Body of pancreas (tissue), 4 donors: ENCODE data around the gene RANBP17. TPM values are rescaled to one million over a fixed set of nuclear protein-coding genes. Genes with fewer than 3 reads are reported as not detected.

Experiments used
- ATAC-seq: fragments of 150-250 bp; one replicate; pipeline ENCODE4 v1.9.1; 2016
- DNase-seq, 4 donors: peaks; one replicate each; pipeline ENCODE4 v3.0.0-alpha.2; 2019
- H3K27ac ChIP-seq, 4 donors: fragments of 200-600 bp; sonication (generic); 1 replicate in 3 of 4; 2 replicates in 1 of 4; pipeline versions ENCODE4 v1.5.1 to v1.6.1; 2016 to 2019; ENCODE audit warnings: mild to moderate bottlenecking in 1 of 4, mixed read lengths in 1 of 4, moderate library complexity in 1 of 4
- H3K27me3 ChIP-seq, 2 donors: fragments of 200-600 bp; sonication (generic); one replicate each; pipeline ENCODE4 v1.6.0; 2016; ENCODE audit warnings: mild to moderate bottlenecking in 1 of 2
- H3K36me3 ChIP-seq, 2 donors: fragments of 200-600 bp; sonication (generic); replicated peaks in 1 of 2; 2 replicates each; pipeline ENCODE4 v1.5.1; 2016; ENCODE audit warnings: low read depth in 2 of 2; ENCODE audit not compliant: insufficient read depth in 1 of 2
- H3K4me1 ChIP-seq: fragments of 200-600 bp; sonication (generic); one replicate; pipeline ENCODE4 v1.6.0; 2016
- H3K4me3 ChIP-seq, 2 donors: fragments of 200-600 bp; sonication (generic); 1 replicate in 1 of 2; 2 replicates in 1 of 2; pipeline ENCODE4 v1.5.1; 2016 to 2019
- H3K9me3 ChIP-seq, 3 donors: fragments of 200-600 bp; sonication (generic); 1 replicate in 2 of 3; 2 replicates in 1 of 3; pipeline ENCODE4 v1.5.1; 2016
- POLR2A ChIP-seq, 3 donors: fragments of 450-650 bp; IDR thresholded peaks; one replicate each; pipeline ENCODE4 v1.6.1; 2016; ENCODE audit warnings: antibody characterized with exemption in 3 of 3, mild to moderate bottlenecking in 2 of 3
- WGBS, 2 donors: methylation state at CpG; one replicate each; pipeline ENCODE4 v1.1.5; 2017; 5-methylcytosine and 5-hydroxymethylcytosine counted together
- intact Hi-C: fragments of 100-400 bp; cut with DNase I; formaldehyde crosslinking; loops from one replicate; pipeline ENCODE4 v1.15.1; 2023
- total RNA-seq, 2 donors: library from RNA; depleted of rRNA; stranded (reverse); fragments of >200 nt; gene quantifications; one replicate each; pipeline ENCODE4 v1.1.0, GENCODE V29; 2016
- TF ChIP-seq, protein P1 (sequence below), 7 experiments: fragments of 450-650 bp in 4 of 7; fragments of 200-600 bp in 3 of 7; sonication (generic) in 3 of 7; IDR thresholded peaks; one replicate each; pipeline ENCODE4 v1.5.1; 2016 to 2019; ENCODE audit warnings: antibody characterized with exemption in 7 of 7

The RANBP17 gene
- total RNA-seq, 2 donors from 2014 or later = 6.6 to 9.1 TPM

DNA sequence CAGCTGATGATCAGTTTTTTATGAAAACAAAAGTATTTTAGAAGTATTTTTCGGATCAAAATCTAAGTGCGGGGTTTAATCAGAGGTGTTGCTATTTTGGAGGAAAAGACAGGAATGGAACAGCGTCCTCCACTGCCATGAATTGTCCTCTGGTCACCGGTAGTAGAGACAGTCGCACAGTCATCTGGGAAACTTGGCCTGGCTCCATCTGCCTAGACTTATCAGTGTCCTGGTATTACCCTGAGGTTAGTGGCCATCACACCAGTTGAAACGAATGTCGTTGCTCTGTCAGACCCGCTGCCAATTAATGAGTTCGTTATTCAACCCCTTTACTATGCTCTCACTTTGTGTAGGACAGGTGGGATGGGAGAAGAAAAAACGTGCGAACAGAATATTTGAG, 455.4 kb downstream of the RANBP17 start:
- H3K9me3 ChIP-seq = no peaks in the 10 kb centered on the region
- ATAC-seq (peak; percentile 48), DNase-seq (peak; percentile 31 to 61 (median 36))
- peaks cover 36% of the 10 kb centered on the region for H3K4me1 ChIP-seq
- no peaks in the 10 kb centered on the region for H3K36me3 ChIP-seq
- WGBS, 2 donors = 8 to 12% methylated on average over 11 of the region's 11 CpGs
- H3K4me3 ChIP-seq = no peak overlapping the region
- TF ChIP-seq, protein P1, sequence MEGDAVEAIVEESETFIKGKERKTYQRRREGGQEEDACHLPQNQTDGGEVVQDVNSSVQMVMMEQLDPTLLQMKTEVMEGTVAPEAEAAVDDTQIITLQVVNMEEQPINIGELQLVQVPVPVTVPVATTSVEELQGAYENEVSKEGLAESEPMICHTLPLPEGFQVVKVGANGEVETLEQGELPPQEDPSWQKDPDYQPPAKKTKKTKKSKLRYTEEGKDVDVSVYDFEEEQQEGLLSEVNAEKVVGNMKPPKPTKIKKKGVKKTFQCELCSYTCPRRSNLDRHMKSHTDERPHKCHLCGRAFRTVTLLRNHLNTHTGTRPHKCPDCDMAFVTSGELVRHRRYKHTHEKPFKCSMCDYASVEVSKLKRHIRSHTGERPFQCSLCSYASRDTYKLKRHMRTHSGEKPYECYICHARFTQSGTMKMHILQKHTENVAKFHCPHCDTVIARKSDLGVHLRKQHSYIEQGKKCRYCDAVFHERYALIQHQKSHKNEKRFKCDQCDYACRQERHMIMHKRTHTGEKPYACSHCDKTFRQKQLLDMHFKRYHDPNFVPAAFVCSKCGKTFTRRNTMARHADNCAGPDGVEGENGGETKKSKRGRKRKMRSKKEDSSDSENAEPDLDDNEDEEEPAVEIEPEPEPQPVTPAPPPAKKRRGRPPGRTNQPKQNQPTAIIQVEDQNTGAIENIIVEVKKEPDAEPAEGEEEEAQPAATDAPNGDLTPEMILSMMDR (IDR thresholded peaks at IDR 0.05) = no peak
- TF ChIP-seq POLR2A (IDR thresholded peaks at IDR 0.05) = no peak
- H3K27me3 ChIP-seq = peaks cover 0 to 64% of the 10 kb centered on the region in 2 donors
- intact Hi-C loops = no loop called here
- H3K27ac ChIP-seq = no peak overlapping the region

DNA sequence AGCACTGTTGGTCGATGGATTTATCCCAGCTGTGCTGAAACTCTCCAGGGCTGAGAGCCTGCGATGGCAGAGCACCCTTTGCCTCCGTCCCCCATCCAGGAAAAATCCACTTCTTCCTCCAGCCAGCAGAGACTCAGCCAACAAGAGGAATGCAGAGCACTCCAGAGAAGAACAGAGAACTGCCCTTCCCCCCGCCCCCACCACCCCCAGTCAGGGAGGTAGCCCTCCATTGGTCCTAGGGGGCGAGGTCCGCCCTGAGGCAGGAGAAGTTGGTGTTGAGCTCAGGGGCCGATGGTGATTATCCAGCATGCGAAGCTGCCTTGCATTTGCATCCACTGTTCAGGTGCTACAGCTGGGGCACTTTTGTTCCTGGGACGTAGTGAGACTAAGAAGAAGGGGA, 456.2 kb downstream of the RANBP17 start:
- DNase-seq (no peak), ATAC-seq (no peak)
- H3K36me3 ChIP-seq = no peaks in the 10 kb centered on the region
- TF ChIP-seq, protein P1 (IDR thresholded peaks at IDR 0.05) = no peak
- no peak for TF ChIP-seq POLR2A (IDR thresholded peaks at IDR 0.05)
- WGBS, 2 donors = 9 to 12% methylated on average over 8 to 9 of the region's 9 CpGs
- intact Hi-C loops = no loop called here
- no peak overlapping the region for H3K27ac ChIP-seq
- no peak overlapping the region for H3K4me3 ChIP-seq
- peaks cover 28% of the 10 kb centered on the region for H3K4me1 ChIP-seq
- no peaks in the 10 kb centered on the region for H3K9me3 ChIP-seq
- peaks cover 0 to 56% of the 10 kb centered on the region in 2 donors for H3K27me3 ChIP-seq

DNA sequence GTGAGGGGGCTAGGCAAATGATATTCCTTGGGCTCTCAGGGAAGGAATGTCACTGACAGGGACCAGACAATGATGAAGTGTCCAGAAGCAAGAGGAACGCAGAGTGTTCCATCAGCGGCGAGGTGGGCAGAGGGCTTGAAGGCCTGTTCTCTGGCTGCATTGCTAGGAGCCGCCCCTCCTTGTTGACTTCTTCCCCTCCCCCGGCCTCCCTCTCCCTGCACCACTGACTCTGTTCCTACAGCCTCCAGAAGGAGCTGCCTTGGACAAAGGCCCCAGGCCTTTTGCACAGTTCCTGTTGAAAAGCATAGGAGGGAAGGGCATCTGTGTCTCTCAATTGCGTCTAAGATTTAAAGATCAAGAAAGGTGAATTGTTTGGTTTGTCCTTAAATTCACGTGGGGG, 459.6 kb downstream of the RANBP17 start:
- Histone ChIP-seq H3K36me3 (no peaks in the 10 kb centered on the region), H3K4me1 (peaks cover 9% of the 10 kb centered on the region), H3K27me3 (peaks cover 0 to 30% of the 10 kb centered on the region in 2 donors), H3K9me3 (no peaks in the 10 kb centered on the region), H3K4me3 (no peak overlapping the region), H3K27ac (no peak overlapping the region)
- intact Hi-C loops = no loop called here
- DNase-seq (no peak), ATAC-seq (no peak)
- no peak for TF ChIP-seq POLR2A (IDR thresholded peaks at IDR 0.05)
- TF ChIP-seq, protein P1 (IDR thresholded peaks at IDR 0.05) = no peak
- WGBS, 2 donors = 66 to 74% methylated on average over 7 of the region's 7 CpGs

DNA sequence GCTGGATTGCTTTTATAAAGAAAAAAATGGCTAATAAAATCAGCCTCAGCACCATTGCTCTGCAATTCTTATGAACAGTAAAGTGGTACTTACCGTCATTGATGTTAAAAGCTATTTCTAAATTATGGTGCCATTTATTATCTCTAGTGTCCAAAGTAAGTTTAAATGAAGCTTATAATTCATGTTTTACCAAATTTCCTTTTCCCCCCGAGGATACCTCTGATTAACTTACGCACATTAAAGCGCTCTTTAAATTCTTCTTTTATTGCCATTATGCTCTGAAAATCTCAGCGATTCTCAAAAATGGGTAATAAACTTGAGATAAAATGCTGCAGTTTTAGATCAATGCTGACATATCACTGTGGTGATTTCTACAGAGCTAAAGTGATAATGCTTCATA, 460.7 kb downstream of the RANBP17 start:
- 88 to 89% methylated on average over 5 of the region's 5 CpGs for WGBS, 2 donors
- peaks cover 0 to 19% of the 10 kb centered on the region in 2 donors for H3K27me3 ChIP-seq
- intact Hi-C loops = no loop called here

GRCh38 chr5:171323007-171323406, 461.2 kb downstream of the RANBP17 start:
- DNase-seq (no peak), ATAC-seq (no peak)
- H3K4me3 ChIP-seq = no peak overlapping the region
- peaks cover 0 to 15% of the 10 kb centered on the region in 2 donors for H3K27me3 ChIP-seq
- H3K9me3 ChIP-seq = no peaks in the 10 kb centered on the region
- no peak overlapping the region for H3K27ac ChIP-seq
- intact Hi-C loops = no loop called here
- no peaks in the 10 kb centered on the region for H3K4me1 ChIP-seq
- TF ChIP-seq, protein P1 (IDR thresholded peaks at IDR 0.05) = no peak
- no peak for TF ChIP-seq POLR2A (IDR thresholded peaks at IDR 0.05)
- no peaks in the 10 kb centered on the region for H3K36me3 ChIP-seq
- 49 to 67% methylated on average over 3 of the region's 3 CpGs for WGBS, 2 donors

More for the DNA sequence above, 460.7 kb downstream of the RANBP17 start:
- DNase-seq = no peak
- Histone ChIP-seq H3K27ac (no peak overlapping the region), H3K36me3 (no peaks in the 10 kb centered on the region), H3K9me3 (no peaks in the 10 kb centered on the region), H3K4me3 (no peak overlapping the region), H3K4me1 (no peaks in the 10 kb centered on the region)
- TF ChIP-seq POLR2A (IDR thresholded peaks at IDR 0.05) = no peak
- TF ChIP-seq, protein P1 (IDR thresholded peaks at IDR 0.05) = no peak
- ATAC-seq = no peak
